Ovary (tissue), 9 donors: ENCODE results near the gene DACH1. TPM values are rescaled to one million over a fixed set of nuclear protein-coding genes. Genes with fewer than 3 reads are reported as not detected.

Source experiments
- DNase-seq, 5 donors: peaks; one replicate each; pipeline ENCODE4 v3.0.0-alpha.2; 2019 to 2020
- H3K27ac ChIP-seq, 2 donors: fragments of 200-600 bp; one replicate each; pipeline versions ENCODE4 v1.5.1 to v1.8.0; 2019 to 2022
- H3K27me3 ChIP-seq: fragments of 200-600 bp; one replicate; pipeline ENCODE4 v1.8.0; 2022
- H3K36me3 ChIP-seq: fragments of 200-600 bp; sonication (generic); one replicate; pipeline ENCODE4 v1.5.1; 2019
- H3K4me1 ChIP-seq: one replicate; pipeline ENCODE4 v1.8.1; 2013; ENCODE audit warnings: mild to moderate bottlenecking, moderate library complexity; ENCODE audit not compliant: insufficient read depth
- H3K4me3 ChIP-seq: fragments of 200-600 bp; sonication (generic); one replicate; pipeline ENCODE4 v1.5.1; 2017
- H3K9me3 ChIP-seq, 2 donors: fragments of 200-600 bp in 1 of 2; sonication (generic) in 1 of 2; one replicate each; pipeline versions ENCODE4 v1.5.1 to v1.8.1; 2013 to 2019; ENCODE audit warnings: mild to moderate bottlenecking in 1 of 2, moderate library complexity in 1 of 2
- EP300 ChIP-seq: sonication (generic); formaldehyde crosslinking; IDR thresholded peaks from one replicate; pipeline ENCODE4 v1.6.1; 2017; ENCODE audit warnings: antibody characterized with exemption
- POLR2A ChIP-seq: fragments of 450-650 bp; IDR thresholded peaks from one replicate; pipeline ENCODE4 v1.6.1; 2017; ENCODE audit warnings: antibody characterized with exemption, mild to moderate bottlenecking, moderate library complexity
- WGBS, 3 donors: extraction: QIAGEN DNeasy Blood & Tissue Kit in 1 of 3; methylation state at CpG; one replicate each; pipeline versions ENCODE4 v1.1.5 to v1.1.7; 2013 to 2017; 5-methylcytosine and 5-hydroxymethylcytosine counted together
- intact Hi-C, 4 donors: fragments of 100-400 bp; cut with DNase I; formaldehyde crosslinking; loops; one replicate each; pipeline versions ENCODE4 v1.11.0 to v1.15.1; 2022 to 2023
- polyA plus RNA-seq, 2 donors: library from polyadenylated mRNA; stranded (reverse); fragments of 200-250 nt in 1 of 2; fragments of 350-450 nt in 1 of 2; fragmentation: Illumina TruSeq in 1 of 2; extraction: RNeasy Lipid Tissue Mini Kit (QIAGEN cat#74804) in 1 of 2; gene quantifications; one replicate each; pipeline ENCODE4 v1.2.3, GENCODE V29; 2013 to 2014
- total RNA-seq, 7 donors: library from RNA; depleted of rRNA in 2 of 7; stranded (reverse); fragments of >200 nt in 2 of 7; fragmentation: NEBNext Ultra II Directional in 3 of 7; extraction: Animal tissue kit (Norgen Biotek cat#: 25700) in 3 of 7; gene quantifications; one replicate each; pipeline versions ENCODE4 v1.1.0 to v1.2.4, GENCODE V29; 2016 to 2023
- TF ChIP-seq, protein P1 (sequence below), 3 donors: fragments of 450-650 bp in 2 of 3; fragments of 200-600 bp in 1 of 3; IDR thresholded peaks; one replicate each; pipeline versions ENCODE4 v1.5.1 to v1.8.0; 2016 to 2022; ENCODE audit warnings: antibody characterized with exemption in 3 of 3, mild to moderate bottlenecking in 1 of 3
- donor health status: DM: no; HTN: no; CAD: no; lungs with moderate emphysema.
- donor health status: DM: no; HTN: no; CAD: no.
- donor health status: Bipolar disorder and iron deficiency.
- donor health status: DM: yes; HTN: yes; CAD: no.
- donor health status: DM: no; HTN: no; CAD: no.
- donor health status: DM: yes; HTN: yes; CAD: no.

DACH1 gene
- total and polyA plus RNA-seq, 9 donors, result 0.91 to 3.2 (median 1.7) TPM

DNA sequence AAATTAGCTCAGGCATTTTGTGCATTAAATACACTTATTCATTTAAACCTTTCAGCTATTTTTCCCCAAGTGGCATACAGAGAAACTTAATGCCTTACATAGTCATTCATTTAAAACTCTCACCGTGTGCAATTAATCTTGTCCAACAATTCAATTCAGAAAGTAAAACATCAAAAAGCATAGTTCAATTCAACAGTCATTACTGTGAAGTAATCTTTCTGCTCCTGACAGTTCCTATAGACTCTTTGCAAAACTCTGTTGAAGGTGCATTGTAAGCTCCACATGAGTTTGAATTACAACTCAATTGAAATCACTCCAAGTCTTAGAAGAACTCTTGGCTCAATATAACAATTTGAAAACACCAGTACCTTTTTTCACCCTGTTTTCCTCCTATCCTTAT is 228.3 kb downstream of the DACH1 start:
- TF ChIP-seq, protein P1, sequence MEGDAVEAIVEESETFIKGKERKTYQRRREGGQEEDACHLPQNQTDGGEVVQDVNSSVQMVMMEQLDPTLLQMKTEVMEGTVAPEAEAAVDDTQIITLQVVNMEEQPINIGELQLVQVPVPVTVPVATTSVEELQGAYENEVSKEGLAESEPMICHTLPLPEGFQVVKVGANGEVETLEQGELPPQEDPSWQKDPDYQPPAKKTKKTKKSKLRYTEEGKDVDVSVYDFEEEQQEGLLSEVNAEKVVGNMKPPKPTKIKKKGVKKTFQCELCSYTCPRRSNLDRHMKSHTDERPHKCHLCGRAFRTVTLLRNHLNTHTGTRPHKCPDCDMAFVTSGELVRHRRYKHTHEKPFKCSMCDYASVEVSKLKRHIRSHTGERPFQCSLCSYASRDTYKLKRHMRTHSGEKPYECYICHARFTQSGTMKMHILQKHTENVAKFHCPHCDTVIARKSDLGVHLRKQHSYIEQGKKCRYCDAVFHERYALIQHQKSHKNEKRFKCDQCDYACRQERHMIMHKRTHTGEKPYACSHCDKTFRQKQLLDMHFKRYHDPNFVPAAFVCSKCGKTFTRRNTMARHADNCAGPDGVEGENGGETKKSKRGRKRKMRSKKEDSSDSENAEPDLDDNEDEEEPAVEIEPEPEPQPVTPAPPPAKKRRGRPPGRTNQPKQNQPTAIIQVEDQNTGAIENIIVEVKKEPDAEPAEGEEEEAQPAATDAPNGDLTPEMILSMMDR (IDR thresholded peaks at IDR 0.05), result no peak
- TF ChIP-seq POLR2A (no peak), EP300 (no peak)
- no peak overlapping the region for H3K4me3 ChIP-seq
- no peaks in the 10 kb centered on the region for H3K27me3 ChIP-seq
- intact Hi-C loops, result no loop called here
- DNase-seq, result no peak
- H3K27ac ChIP-seq, result no peak overlapping the region
- no peaks in the 10 kb centered on the region for H3K4me1 ChIP-seq
- no peaks in the 10 kb centered on the region for H3K36me3 ChIP-seq
- no peaks in the 10 kb centered on the region for H3K9me3 ChIP-seq
- WGBS, 3 donors, result 21 to 72% (median 47%) methylated on average over 1 of the region's 1 CpG

DNA sequence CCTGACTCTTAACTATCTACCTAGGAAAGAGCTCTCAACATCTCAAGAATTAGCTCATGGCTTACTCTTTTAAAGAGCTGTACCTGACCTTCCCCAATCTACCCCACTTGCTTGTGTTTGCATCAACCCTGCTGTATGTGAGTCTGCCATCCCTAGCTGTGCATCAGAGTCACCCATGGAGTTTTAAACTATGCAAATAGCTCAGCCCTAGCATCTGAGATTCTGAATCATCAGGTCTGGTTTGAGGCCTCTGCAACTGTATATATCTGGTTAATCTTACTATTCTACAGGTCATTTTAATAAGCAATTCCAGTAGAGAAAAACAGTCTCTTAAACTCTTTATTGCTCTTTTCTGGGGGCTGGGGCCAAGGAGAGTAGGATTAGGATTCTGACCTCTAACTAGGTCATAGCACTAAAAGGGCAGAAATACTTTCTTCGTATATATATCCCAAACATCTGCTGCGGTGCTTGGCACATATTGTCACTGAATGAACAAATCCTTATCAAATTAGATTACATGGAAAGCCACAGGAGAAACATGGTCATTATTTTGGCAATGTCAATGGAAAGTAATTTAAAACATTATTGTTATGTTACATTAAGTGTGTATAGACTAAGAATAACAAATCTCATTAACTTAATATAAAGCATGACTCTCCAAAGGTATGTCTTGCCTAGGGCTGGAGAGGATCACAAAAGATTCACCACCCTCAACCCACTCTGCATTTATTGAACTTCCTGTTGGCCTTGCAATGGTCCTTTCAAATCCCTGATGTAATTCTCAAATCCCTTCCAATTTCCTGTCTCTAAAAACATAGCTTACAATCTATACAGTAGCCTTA is 232.2 kb downstream of the DACH1 start:
- no peaks in the 10 kb centered on the region for H3K27me3 ChIP-seq
- H3K27ac ChIP-seq, result no peak overlapping the region
- WGBS, 3 donors, result 53 to 72% (median 72%) methylated on average over 2 of the region's 2 CpGs
- no peaks in the 10 kb centered on the region for H3K4me1 ChIP-seq
- intact Hi-C loops, result no loop called here
- H3K9me3 ChIP-seq, result no peaks in the 10 kb centered on the region
- no peaks in the 10 kb centered on the region for H3K36me3 ChIP-seq
- DNase-seq, result no peak
- TF ChIP-seq POLR2A (no peak), EP300 (no peak)
- TF ChIP-seq, protein P1 (IDR thresholded peaks at IDR 0.05), result no peak
- H3K4me3 ChIP-seq, result no peak overlapping the region

DNA sequence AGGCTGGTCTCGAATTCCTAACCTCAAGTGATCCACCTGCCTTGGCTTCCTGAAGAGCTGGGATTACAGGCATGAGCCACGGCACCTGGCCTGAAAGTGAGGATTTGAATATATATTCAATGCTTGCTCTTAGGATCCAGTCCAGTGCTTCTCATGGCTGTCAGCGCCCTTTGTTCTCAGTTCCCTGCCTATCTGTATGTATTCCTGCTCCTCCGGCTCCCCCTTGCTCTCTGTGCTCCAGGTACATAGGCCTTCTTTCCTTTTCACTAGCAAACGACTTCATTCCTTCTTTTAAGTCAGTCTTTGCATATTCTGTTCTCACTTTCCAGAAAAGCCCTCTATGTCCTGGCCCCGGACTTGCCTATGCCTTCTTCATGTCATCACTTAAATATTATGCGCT is 232.8 kb downstream of the DACH1 start:
- Histone ChIP-seq H3K27me3 (no peaks in the 10 kb centered on the region), H3K4me1 (no peaks in the 10 kb centered on the region), H3K36me3 (no peaks in the 10 kb centered on the region), H3K9me3 (no peaks in the 10 kb centered on the region), H3K27ac (no peak overlapping the region), H3K4me3 (no peak overlapping the region)
- no peak for DNase-seq
- intact Hi-C loops, result no loop called here
- TF ChIP-seq POLR2A, result no peak
- TF ChIP-seq, protein P1 (IDR thresholded peaks at IDR 0.05), result no peak
- no peak for TF ChIP-seq EP300
- 91 to 94% (median 91%) methylated on average over 7 of the region's 7 CpGs for WGBS, 3 donors

DNA sequence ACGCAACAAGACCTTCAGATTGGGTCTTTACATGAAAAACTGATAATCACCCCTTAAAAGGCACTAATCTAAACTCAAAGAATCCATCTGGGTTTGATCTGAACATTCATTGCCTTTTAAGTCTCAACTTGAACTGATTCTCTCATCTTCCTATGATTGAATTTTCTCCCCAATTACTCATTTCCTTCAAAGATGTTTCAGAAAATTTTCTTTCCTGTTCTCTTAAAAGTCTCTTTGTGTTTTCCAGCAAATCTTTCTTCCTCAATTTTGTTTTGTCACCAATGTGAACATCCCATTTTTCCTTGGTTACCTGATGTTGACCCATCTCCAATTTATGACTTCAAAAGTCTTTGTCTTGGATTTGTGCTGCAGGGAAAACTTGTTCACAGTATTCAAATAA is 234.3 kb downstream of the DACH1 start:
- WGBS, 3 donors, result 91 to 94% (median 93%) methylated on average over 1 of the region's 1 CpG

More for the DNA sequence above, 234.3 kb downstream of the DACH1 start:
- Histone ChIP-seq H3K4me1 (no peaks in the 10 kb centered on the region), H3K4me3 (no peak overlapping the region), H3K27me3 (no peaks in the 10 kb centered on the region), H3K27ac (no peak overlapping the region), H3K36me3 (no peaks in the 10 kb centered on the region), H3K9me3 (no peaks in the 10 kb centered on the region)
- TF ChIP-seq EP300 (no peak), POLR2A (no peak)
- TF ChIP-seq, protein P1 (IDR thresholded peaks at IDR 0.05), result no peak
- intact Hi-C loops, result no loop called here
- no peak for DNase-seq
